Duodenal mucosa (tissue), 2 donors: ENCODE data around the gene PLAC9.
"Not testable (repeated sequence)": the region's sequence is repeated elsewhere in the genome, so short reads cannot be mapped to it uniquely, and the experiment has no call there.

Experiments used
- H3K27ac ChIP-seq: one replicate; pipeline ENCODE4 v1.7.0; 2013; ENCODE audit warnings: low read depth, low read length
- H3K27me3 ChIP-seq, 2 donors: one replicate each; pipeline ENCODE4 v1.7.0; 2013; ENCODE audit warnings: low read length in 2 of 2, control low read depth in 1 of 2; ENCODE audit not compliant: insufficient read depth in 2 of 2, control insufficient read depth in 1 of 2
- H3K36me3 ChIP-seq, 2 donors: one replicate each; pipeline ENCODE4 v1.7.0; 2013; ENCODE audit warnings: low read length in 2 of 2, control low read depth in 1 of 2; ENCODE audit not compliant: insufficient read depth in 2 of 2, control insufficient read depth in 1 of 2
- H3K4me1 ChIP-seq, 2 donors: one replicate each; pipeline ENCODE4 v1.7.0; 2013; ENCODE audit warnings: low read length in 2 of 2, control low read depth in 1 of 2; ENCODE audit not compliant: insufficient read depth in 2 of 2, control insufficient read depth in 1 of 2
- H3K4me3 ChIP-seq, 2 donors: one replicate each; pipeline ENCODE4 v1.7.0; 2013; ENCODE audit warnings: low read length in 2 of 2, low read depth in 1 of 2
- H3K9ac ChIP-seq, 2 donors: one replicate each; pipeline ENCODE4 v1.7.0; 2013; ENCODE audit warnings: low read length in 2 of 2, low read depth in 1 of 2
- H3K9me3 ChIP-seq, 2 donors: one replicate each; pipeline ENCODE4 v1.7.0; 2013; ENCODE audit warnings: low read length in 2 of 2, control low read depth in 1 of 2; ENCODE audit not compliant: control insufficient read depth in 1 of 2

Gene PLAC9

GRCh38 chr10:80110986-80111385, 21.5 kb upstream of the PLAC9 start:
- Histone ChIP-seq H3K4me3 (no peak overlapping the region), H3K36me3 (no peaks in the 10 kb centered on the region), H3K27ac (no peak overlapping the region)

GRCh38 chr10:80118669-80119068, 13.9 kb upstream of the PLAC9 start:
- Histone ChIP-seq H3K4me1 (no peaks in the 10 kb centered on the region), H3K27ac (no peak overlapping the region), H3K9ac (no peak overlapping the region), H3K9me3 (no peaks in the 10 kb centered on the region), H3K4me3 (no peak overlapping the region), H3K27me3 (no peaks in the 10 kb centered on the region), H3K36me3 (no peaks in the 10 kb centered on the region)

More at GRCh38 chr10:80110986-80111385, 21.5 kb upstream of the PLAC9 start:
- H3K4me1 ChIP-seq, result no peaks in the 10 kb centered on the region
- H3K9me3 ChIP-seq, result peaks cover 8 to 10% of the 10 kb centered on the region in 2 donors
- no peak overlapping the region for H3K9ac ChIP-seq
- no peaks in the 10 kb centered on the region for H3K27me3 ChIP-seq

GRCh38 chr10:80122110-80122710, 10.3 kb upstream of the PLAC9 start:
- Histone ChIP-seq H3K36me3 (no peaks in the 10 kb centered on the region), H3K9ac (no peak overlapping the region), H3K9me3 (no peaks in the 10 kb centered on the region), H3K4me3 (no peak overlapping the region), H3K27me3 (no peaks in the 10 kb centered on the region), H3K27ac (no peak overlapping the region), H3K4me1 (no peaks in the 10 kb centered on the region)

DNA sequence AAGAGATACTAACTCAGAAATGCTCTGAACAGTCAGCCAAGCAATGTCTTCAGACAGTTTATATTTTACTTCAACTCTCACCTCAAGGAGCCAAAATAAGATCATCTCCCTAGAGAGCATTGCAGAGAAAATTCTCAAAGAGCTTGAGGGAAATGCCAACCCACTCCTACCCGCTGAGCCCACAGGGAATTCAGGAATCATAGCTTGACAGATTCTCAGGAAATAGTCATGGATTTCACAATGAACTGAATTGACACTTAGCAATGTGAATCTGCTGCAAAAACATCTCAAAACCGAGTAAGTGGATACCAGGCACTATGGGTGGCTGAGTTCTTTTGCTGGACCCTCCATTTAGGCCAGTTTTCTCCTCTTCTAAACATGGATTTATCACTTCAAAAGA, 9.8 kb upstream of the PLAC9 start:
- H3K9ac ChIP-seq, result no peak overlapping the region
- H3K4me3 ChIP-seq, result no peak overlapping the region
- H3K27me3 ChIP-seq, result no peaks in the 10 kb centered on the region
- H3K4me1 ChIP-seq, result no peaks in the 10 kb centered on the region
- no peaks in the 10 kb centered on the region for H3K36me3 ChIP-seq
- no peaks in the 10 kb centered on the region for H3K9me3 ChIP-seq
- H3K27ac ChIP-seq, result no peak overlapping the region

DNA sequence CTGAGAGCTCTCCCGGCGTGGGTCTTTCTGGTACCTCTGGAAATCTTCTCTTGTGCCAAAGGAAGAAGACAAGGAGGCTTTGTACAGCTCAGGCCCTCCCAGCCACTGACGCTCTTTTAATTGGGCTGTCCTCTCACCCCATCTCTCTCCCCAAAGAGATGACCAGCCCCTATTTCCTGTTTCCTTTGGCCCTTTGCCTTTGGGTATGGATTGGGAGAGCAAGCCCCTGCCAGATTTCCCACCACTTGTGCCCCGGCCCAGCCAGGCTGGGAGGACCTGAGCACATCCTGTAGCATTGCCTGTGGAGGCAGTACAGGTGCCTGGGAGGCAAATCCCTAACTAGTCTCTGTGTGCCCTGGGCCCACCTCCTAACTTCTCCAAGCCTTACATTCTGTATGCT, 5.7 kb upstream of the PLAC9 start:
- Histone ChIP-seq H3K9me3 (no peaks in the 10 kb centered on the region), H3K4me3 (no peak overlapping the region), H3K9ac (no peak overlapping the region), H3K27ac (no peak overlapping the region), H3K4me1 (no peaks in the 10 kb centered on the region), H3K27me3 (peaks cover 0 to 4% of the 10 kb centered on the region in 2 donors), H3K36me3 (no peaks in the 10 kb centered on the region)

GRCh38 chr10:80131499-80131901, 1.0 kb upstream of the PLAC9 start:
- H3K9me3 ChIP-seq, result no peaks in the 10 kb centered on the region
- H3K27ac ChIP-seq, result no peak overlapping the region

DNA sequence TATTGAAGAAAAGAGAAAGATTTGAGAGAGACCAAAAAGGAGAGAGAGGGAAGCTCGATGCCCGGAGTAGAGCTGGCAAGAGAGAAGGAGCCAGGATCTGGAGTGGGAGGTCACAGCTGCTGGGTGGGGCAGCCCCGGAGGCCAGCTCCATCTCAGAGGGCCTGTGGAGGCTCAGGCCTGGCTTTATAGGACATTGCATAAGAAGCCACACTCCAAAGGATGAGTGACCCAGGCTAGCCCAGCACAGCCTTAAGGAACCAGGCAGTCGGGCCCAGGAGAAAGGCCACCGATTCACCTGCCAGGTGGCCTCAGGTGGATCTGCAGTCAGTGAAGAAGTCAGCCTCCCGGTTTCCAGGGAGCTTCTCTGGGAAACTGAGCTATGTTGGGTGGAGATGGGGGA, 676 bp downstream of the PLAC9 start:
- H3K9me3 ChIP-seq, result no peaks in the 10 kb centered on the region
- H3K36me3 ChIP-seq, result no peaks in the 10 kb centered on the region
- H3K9ac ChIP-seq, result no peak overlapping the region
- H3K4me3 ChIP-seq, result peak overlapping the region; percentile 29 to 45
- H3K27me3 ChIP-seq, result peaks cover 5 to 12% of the 10 kb centered on the region in 2 donors
- no peaks in the 10 kb centered on the region for H3K4me1 ChIP-seq
- H3K27ac ChIP-seq, result no peak overlapping the region

More at GRCh38 chr10:80131499-80131901, 1.0 kb upstream of the PLAC9 start:
- H3K27me3 ChIP-seq, result peaks cover 5 to 12% of the 10 kb centered on the region in 2 donors
- no peaks in the 10 kb centered on the region for H3K4me1 ChIP-seq
- no peaks in the 10 kb centered on the region for H3K36me3 ChIP-seq
- no peak overlapping the region for H3K9ac ChIP-seq
- H3K4me3 ChIP-seq, result no peak overlapping the region

- not testable (repeated sequence) for H3K36me3 ChIP-seq, H3K4me1 ChIP-seq, H3K9ac ChIP-seq, H3K9me3 ChIP-seq, H3K27ac ChIP-seq
- H3K27me3 ChIP-seq, result peaks cover 5 to 12% of the 10 kb centered on the region in 2 donors
- H3K4me3 ChIP-seq, result peak overlapping the region in 1 of 2 donors; percentile 45
Observed at GRCh38 chr10:80133687-80134086, 1.2 kb downstream of the PLAC9 start.

GRCh38 chr10:80136134-80136571, 3.6 kb downstream of the PLAC9 start:
- H3K4me1 ChIP-seq, result no peaks in the 10 kb centered on the region
- no peak overlapping the region for H3K27ac ChIP-seq
- no peak overlapping the region for H3K4me3 ChIP-seq
- H3K36me3 ChIP-seq, result no peaks in the 10 kb centered on the region
- no peak overlapping the region for H3K9ac ChIP-seq
- peaks cover 10 to 12% of the 10 kb centered on the region in 2 donors for H3K27me3 ChIP-seq
- H3K9me3 ChIP-seq, result no peaks in the 10 kb centered on the region

- no peak overlapping the region for H3K9ac ChIP-seq
- no peak overlapping the region for H3K4me3 ChIP-seq
- H3K36me3 ChIP-seq, result no peaks in the 10 kb centered on the region
- H3K9me3 ChIP-seq, result no peaks in the 10 kb centered on the region
- no peaks in the 10 kb centered on the region for H3K4me1 ChIP-seq
- H3K27me3 ChIP-seq, result peaks cover 8 to 10% of the 10 kb centered on the region in 2 donors
- no peak overlapping the region for H3K27ac ChIP-seq
Observed at GRCh38 chr10:80137031-80137862, 4.7 kb downstream of the PLAC9 start.
